Measurements from ENCODE around the gene RUSF1. TPM values are rescaled to one million over a fixed set of nuclear protein-coding genes. Genes with fewer than 3 reads are reported as not detected.
A peak's percentile ranks its signal among the peaks of the same experiment; 100 is the strongest.

RUSF1 gene
- total and polyA plus RNA-seq, 2 experiments from 2014 or later: 34.6 to 74.0 TPM

- TF ChIP-seq EZH2 (IDR thresholded peaks at IDR 0.05; ENCODE audit: insufficient read depth, poor library complexity, severe bottlenecking): no peak
- TF ChIP-seq EZH2phosphoT487 (IDR thresholded peaks at IDR 0.05; ENCODE audit: insufficient read depth, low read depth): no peak
- Histone ChIP-seq H3K4me2 (ENCODE audit: unreplicated experiment) (peak overlapping the region; percentile 85), H2AFZ (peak overlapping the region; percentile 88; the same call in 1 of the 2 replicates), H3K9me2 (ENCODE audit: insufficient read depth) (no peaks in the 10 kb centered on the region), H3K27ac (no peak overlapping the region), H3K27me3 (replicated peaks; ENCODE audit: insufficient read depth) (no peaks in the 10 kb centered on the region), H3K79me2 (ENCODE audit: insufficient read depth) (no peaks in the 10 kb centered on the region), H3K4me3 (peak overlapping the region; percentile 82), H3K4me1 (ENCODE audit: insufficient read depth) (no peaks in the 10 kb centered on the region), H3F3A (ENCODE audit: insufficient read depth) (peaks cover 20% of the 10 kb centered on the region), H4K20me1 (ENCODE audit: insufficient read depth) (no peaks in the 10 kb centered on the region), H3K9ac (peak overlapping the region; percentile 83), H3K36me3 (ENCODE audit: low read depth) (no peaks in the 10 kb centered on the region), H3K9me3 (ENCODE audit: low read depth) (no peaks in the 10 kb centered on the region)
- peak; percentile 14 for DNase-seq
- 43 to 55% methylated on average over 27 to 34 of the region's 34 CpGs for WGBS, 2 experiments (ENCODE audit: low coverage in 1 of 2, low lambda C conversion rate in 2 of 2, missing lambda C conversion rate in 2 of 2)
- in situ Hi-C loops (cut with MboI): loop anchor here (10.0 to 25.0 kb wide), 2 partner anchors 237 to 455 kb away; partner anchors contain the start of genes HSD3B7 and PYCARD
Observed at GRCh38 chr16:31441956-31442355, 66.2 kb downstream of the RUSF1 start.

- Histone ChIP-seq H3K4me1 (ENCODE audit: insufficient read depth) (no peaks in the 10 kb centered on the region), H3K9me3 (ENCODE audit: low read depth) (no peaks in the 10 kb centered on the region), H4K20me1 (ENCODE audit: insufficient read depth) (no peaks in the 10 kb centered on the region), H3K4me3 (no peak overlapping the region), H3K9me2 (ENCODE audit: insufficient read depth) (no peaks in the 10 kb centered on the region), H3K27ac (no peak overlapping the region), H3K9ac (no peak overlapping the region), H2AFZ (no peak overlapping the region), H3F3A (ENCODE audit: insufficient read depth) (peaks cover 20% of the 10 kb centered on the region), H3K27me3 (replicated peaks; ENCODE audit: insufficient read depth) (no peaks in the 10 kb centered on the region), H3K4me2 (ENCODE audit: unreplicated experiment) (no peak overlapping the region), H3K36me3 (ENCODE audit: low read depth) (no peaks in the 10 kb centered on the region), H3K79me2 (ENCODE audit: insufficient read depth) (no peaks in the 10 kb centered on the region)
- 42 to 47% methylated on average over 4 of the region's 4 CpGs for WGBS, 2 experiments (ENCODE audit: low coverage in 1 of 2, low lambda C conversion rate in 2 of 2, missing lambda C conversion rate in 2 of 2)
- no peak for TF ChIP-seq EZH2 (IDR thresholded peaks at IDR 0.05; ENCODE audit: insufficient read depth, poor library complexity, severe bottlenecking)
- TF ChIP-seq EZH2phosphoT487 (IDR thresholded peaks at IDR 0.05; ENCODE audit: insufficient read depth, low read depth): no peak
- in situ Hi-C loops (cut with MboI): loop anchor here (10.0 to 25.0 kb wide), 2 partner anchors 236 to 453 kb away; partner anchors contain the start of genes HSD3B7 and PYCARD
- peak; percentile 22 for DNase-seq
Observed at GRCh38 chr16:31440516-31441184, 67.5 kb downstream of the RUSF1 start.

- H3K79me2 ChIP-seq (ENCODE audit: insufficient read depth): no peaks in the 10 kb centered on the region
- no peaks in the 10 kb centered on the region for H3K4me1 ChIP-seq (ENCODE audit: insufficient read depth)
- no peaks in the 10 kb centered on the region for H3K36me3 ChIP-seq (ENCODE audit: low read depth)
- no peaks in the 10 kb centered on the region for H3K9me2 ChIP-seq (ENCODE audit: insufficient read depth)
- H3K9me3 ChIP-seq (ENCODE audit: low read depth): no peaks in the 10 kb centered on the region
- no peaks in the 10 kb centered on the region for H3K27me3 ChIP-seq (replicated peaks; ENCODE audit: insufficient read depth)
- H3K9ac ChIP-seq: no peak overlapping the region
- WGBS, 2 experiments (ENCODE audit: low coverage in 1 of 2, low lambda C conversion rate in 2 of 2, missing lambda C conversion rate in 2 of 2): 72 to 85% methylated on average over 3 of the region's 3 CpGs
- peaks cover 20% of the 10 kb centered on the region for H3F3A ChIP-seq (ENCODE audit: insufficient read depth)
- no peak overlapping the region for H2AFZ ChIP-seq
- H3K27ac ChIP-seq: no peak overlapping the region
- H3K4me3 ChIP-seq: no peak overlapping the region
- no peak overlapping the region for H3K4me2 ChIP-seq (ENCODE audit: unreplicated experiment)
- no peak for DNase-seq
- no peaks in the 10 kb centered on the region for H4K20me1 ChIP-seq (ENCODE audit: insufficient read depth)
- in situ Hi-C loops (cut with MboI): loop anchor here (25.0 kb wide), 1 partner anchor 452 kb away; the partner anchor contains the start of gene HSD3B7
- TF ChIP-seq EZH2phosphoT487 (IDR thresholded peaks at IDR 0.05; ENCODE audit: insufficient read depth, low read depth) (no peak), EZH2 (IDR thresholded peaks at IDR 0.05; ENCODE audit: insufficient read depth, poor library complexity, severe bottlenecking) (no peak)
Observed at GRCh38 chr16:31439519-31439918, 68.7 kb downstream of the RUSF1 start.

Other genes with a start within 250 kb of the RUSF1 start
- gene ITGAM, start 248.4 kb downstream of the RUSF1 start, total RNA-seq (2014; rRNA removed; shearing (Covaris generic)): not detected in 2 replicates
- not detected in 2 replicates for gene ITGAM, start 248.4 kb downstream of the RUSF1 start, polyA plus RNA-seq (2016; fragmentation: Nextera tagmentation; extraction: Ambion mirVana)
- not detected in 2 replicates for gene ITGAX, start 153.2 kb downstream of the RUSF1 start, total RNA-seq (2014; rRNA removed; shearing (Covaris generic))
- gene ITGAX, start 153.2 kb downstream of the RUSF1 start, polyA plus RNA-seq (2016; fragmentation: Nextera tagmentation; extraction: Ambion mirVana): not detected in 2 replicates
- not detected in 2 replicates for gene ITGAD, start 115.1 kb downstream of the RUSF1 start, total RNA-seq (2014; rRNA removed; shearing (Covaris generic))
- not detected in 2 replicates for gene ITGAD, start 115.1 kb downstream of the RUSF1 start, polyA plus RNA-seq (2016; fragmentation: Nextera tagmentation; extraction: Ambion mirVana)
- gene COX6A2, start 80.0 kb downstream of the RUSF1 start, total RNA-seq (2014; rRNA removed; shearing (Covaris generic)): not detected in 2 replicates
- not detected in 2 replicates for gene COX6A2, start 80.0 kb downstream of the RUSF1 start, polyA plus RNA-seq (2016; fragmentation: Nextera tagmentation; extraction: Ambion mirVana)
- gene ZNF843, start 65.6 kb downstream of the RUSF1 start, total RNA-seq (2014; rRNA removed; shearing (Covaris generic)): 0.22 and 0.38 TPM in 2 replicates
- 0.39 and 0.41 TPM in 2 replicates for gene ZNF843, start 65.6 kb downstream of the RUSF1 start, polyA plus RNA-seq (2016; fragmentation: Nextera tagmentation; extraction: Ambion mirVana)
- 11.2 and 14.3 TPM in 2 replicates for gene ARMC5, start 48.9 kb downstream of the RUSF1 start, total RNA-seq (2014; rRNA removed; shearing (Covaris generic))
- 5.0 and 7.0 TPM in 2 replicates for gene ARMC5, start 48.9 kb downstream of the RUSF1 start, polyA plus RNA-seq (2016; fragmentation: Nextera tagmentation; extraction: Ambion mirVana)
- 71.8 and 88.5 TPM in 2 replicates for gene TGFB1I1, start 36.2 kb downstream of the RUSF1 start, total RNA-seq (2014; rRNA removed; shearing (Covaris generic))
- gene TGFB1I1, start 36.2 kb downstream of the RUSF1 start, polyA plus RNA-seq (2016; fragmentation: Nextera tagmentation; extraction: Ambion mirVana): 174 and 177 TPM in 2 replicates
- not detected in 2 replicates for gene SLC5A2, start 25.3 kb downstream of the RUSF1 start, total RNA-seq (2014; rRNA removed; shearing (Covaris generic))
- gene SLC5A2, start 25.3 kb downstream of the RUSF1 start, polyA plus RNA-seq (2016; fragmentation: Nextera tagmentation; extraction: Ambion mirVana): 4.7 and 4.8 TPM in 2 replicates
- gene AHSP, start 19.5 kb upstream of the RUSF1 start, total RNA-seq (2014; rRNA removed; shearing (Covaris generic)): not detected in 2 replicates
- not detected in 2 replicates for gene AHSP, start 19.5 kb upstream of the RUSF1 start, polyA plus RNA-seq (2016; fragmentation: Nextera tagmentation; extraction: Ambion mirVana)